ENCODE measurements around the gene SLC26A11.

The SLC26A11 gene

GRCh38 chr17:80283116-80283852 is 63.1 kb downstream of the SLC26A11 start:
- no peak overlapping the region for H3K4me3 ChIP-seq (ENCODE audit: severe bottlenecking)
- H3K27ac ChIP-seq (ENCODE audit: poor library complexity, severe bottlenecking) = no peak overlapping the region
- no peak for ATAC-seq (ENCODE audit: low read depth)
- no peaks in the 10 kb centered on the region for H3K9me3 ChIP-seq (ENCODE audit: severe bottlenecking)
- no peak for DNase-seq (ENCODE audit: low spot score)
- no peaks in the 10 kb centered on the region for H3K4me1 ChIP-seq (ENCODE audit: insufficient read depth, poor library complexity, severe bottlenecking)
- no peak for TF ChIP-seq CTCF (IDR thresholded peaks at IDR 0.05; ENCODE audit: poor library complexity, severe bottlenecking)
- H3K36me3 ChIP-seq (ENCODE audit: low read depth) = peaks cover 41% of the 10 kb centered on the region
- H3K27me3 ChIP-seq (ENCODE audit: insufficient read depth, poor library complexity, severe bottlenecking) = no peaks in the 10 kb centered on the region

GRCh38 chr17:80284631-80285030 is 64.4 kb downstream of the SLC26A11 start:
- Histone ChIP-seq H3K4me3 (ENCODE audit: severe bottlenecking) (no peak overlapping the region), H3K4me1 (ENCODE audit: insufficient read depth, poor library complexity, severe bottlenecking) (no peaks in the 10 kb centered on the region), H3K27me3 (ENCODE audit: insufficient read depth, poor library complexity, severe bottlenecking) (no peaks in the 10 kb centered on the region), H3K9me3 (ENCODE audit: severe bottlenecking) (no peaks in the 10 kb centered on the region), H3K36me3 (ENCODE audit: low read depth) (peaks cover 48% of the 10 kb centered on the region), H3K27ac (ENCODE audit: poor library complexity, severe bottlenecking) (no peak overlapping the region)
- ATAC-seq (ENCODE audit: low read depth) (no peak), DNase-seq (ENCODE audit: low spot score) (no peak)
- no peak for TF ChIP-seq CTCF (IDR thresholded peaks at IDR 0.05; ENCODE audit: poor library complexity, severe bottlenecking)

GRCh38 chr17:80285237-80285920 is 65.2 kb downstream of the SLC26A11 start:
- no peak for DNase-seq (ENCODE audit: low spot score)
- no peak for TF ChIP-seq CTCF (IDR thresholded peaks at IDR 0.05; ENCODE audit: poor library complexity, severe bottlenecking)
- H3K27ac ChIP-seq (ENCODE audit: poor library complexity, severe bottlenecking) = no peak overlapping the region
- H3K36me3 ChIP-seq (ENCODE audit: low read depth) = peaks cover 53% of the 10 kb centered on the region
- H3K27me3 ChIP-seq (ENCODE audit: insufficient read depth, poor library complexity, severe bottlenecking) = no peaks in the 10 kb centered on the region
- ATAC-seq (ENCODE audit: low read depth) = no peak
- no peak overlapping the region for H3K4me3 ChIP-seq (ENCODE audit: severe bottlenecking)
- no peaks in the 10 kb centered on the region for H3K9me3 ChIP-seq (ENCODE audit: severe bottlenecking)
- no peaks in the 10 kb centered on the region for H3K4me1 ChIP-seq (ENCODE audit: insufficient read depth, poor library complexity, severe bottlenecking)

- DNase-seq (ENCODE audit: low spot score) = no peak
- TF ChIP-seq CTCF (IDR thresholded peaks at IDR 0.05; ENCODE audit: poor library complexity, severe bottlenecking) = no peak
- H3K4me3 ChIP-seq (ENCODE audit: severe bottlenecking) = no peak overlapping the region
- H3K27ac ChIP-seq (ENCODE audit: poor library complexity, severe bottlenecking) = no peak overlapping the region
- no peaks in the 10 kb centered on the region for H3K9me3 ChIP-seq (ENCODE audit: severe bottlenecking)
- H3K4me1 ChIP-seq (ENCODE audit: insufficient read depth, poor library complexity, severe bottlenecking) = no peaks in the 10 kb centered on the region
- no peak for ATAC-seq (ENCODE audit: low read depth)
- H3K27me3 ChIP-seq (ENCODE audit: insufficient read depth, poor library complexity, severe bottlenecking) = no peaks in the 10 kb centered on the region
- peaks cover 59% of the 10 kb centered on the region for H3K36me3 ChIP-seq (ENCODE audit: low read depth)
Measured at GRCh38 chr17:80286638-80286960, 66.4 kb downstream of the SLC26A11 start.

- Histone ChIP-seq H3K9me3 (ENCODE audit: severe bottlenecking) (no peaks in the 10 kb centered on the region), H3K36me3 (ENCODE audit: low read depth) (peaks cover 59% of the 10 kb centered on the region), H3K27me3 (ENCODE audit: insufficient read depth, poor library complexity, severe bottlenecking) (no peaks in the 10 kb centered on the region), H3K4me1 (ENCODE audit: insufficient read depth, poor library complexity, severe bottlenecking) (no peaks in the 10 kb centered on the region), H3K4me3 (ENCODE audit: severe bottlenecking) (no peak overlapping the region), H3K27ac (ENCODE audit: poor library complexity, severe bottlenecking) (no peak overlapping the region)
- TF ChIP-seq CTCF (IDR thresholded peaks at IDR 0.05; ENCODE audit: poor library complexity, severe bottlenecking) = no peak
- ATAC-seq (ENCODE audit: low read depth) = no peak
- DNase-seq (ENCODE audit: low spot score) = no peak
Measured at GRCh38 chr17:80287038-80287437, 66.8 kb downstream of the SLC26A11 start.

Data from RWPE2 (cell line).